OCI-LY3 (cell line): ENCODE measurements around the gene PTX4.

ENCODE experiments used
- H2AFZ ChIP-seq: fragments of 200-600, 300-600 bp; shearing (Covaris generic); 2 replicates; pipeline ENCODE4 v1.6.0; 2014; ENCODE audit warnings: antibody characterized with exemption, low read depth, low read length
- H3K27ac ChIP-seq: fragments of 200-600, 300-600 bp; sonication (generic); 2 replicates; pipeline ENCODE4 v1.5.1; 2014; ENCODE audit warnings: mild to moderate bottlenecking, low read length, moderate library complexity, mixed read lengths
- H3K27me3 ChIP-seq: fragments of 200-600, 300-600 bp; sonication (generic); 2 replicates; pipeline ENCODE4 v1.6.1; 2014; ENCODE audit warnings: low read depth, low read length, mixed read lengths
- H3K36me3 ChIP-seq: fragments of 200-600, 300-600 bp; sonication (generic); replicated peaks from 2 replicates; pipeline ENCODE3; 2014; ENCODE audit warnings: low read depth, low read length, mixed read lengths
- H3K4me1 ChIP-seq: fragments of 300-600, 200-600 bp; sonication (generic); 2 replicates; pipeline ENCODE4 v1.6.1; 2014; ENCODE audit warnings: low read length, mixed read lengths
- H3K4me2 ChIP-seq: fragments of 200-600, 300-600 bp; sonication (generic); 2 replicates; pipeline ENCODE4 v1.6.1; 2014; ENCODE audit warnings: low read length, mixed read lengths
- H3K4me3 ChIP-seq: fragments of 300-600, 200-600 bp; sonication (generic); 2 replicates; pipeline ENCODE4 v1.5.1; 2014; ENCODE audit warnings: antibody characterized with exemption, mild to moderate bottlenecking, low read length, moderate library complexity
- H3K79me2 ChIP-seq: fragments of 300-600, 200-600 bp; shearing (Covaris generic); 2 replicates; pipeline ENCODE4 v1.6.1; 2014; ENCODE audit warnings: mild to moderate bottlenecking, low read length, mixed read lengths
- H3K9ac ChIP-seq: fragments of 300-600, 200-600 bp; shearing (Covaris generic); 2 replicates; pipeline ENCODE4 v1.6.0; 2014; ENCODE audit warnings: mild to moderate bottlenecking, low read length, moderate library complexity
- H3K9me3 ChIP-seq: fragments of 200-600, 300-600 bp; shearing (Covaris generic); 2 replicates; pipeline ENCODE4 v1.6.1; 2014; ENCODE audit warnings: low read length, mixed read lengths; ENCODE audit not compliant: insufficient read depth
- H4K20me1 ChIP-seq: fragments of 200-600, 300-600 bp; sonication (generic); 2 replicates; pipeline ENCODE4 v1.6.1; 2016; ENCODE audit warnings: low read length, mixed read lengths; ENCODE audit not compliant: insufficient read depth
- EZH2phosphoT487 ChIP-seq: fragments of 200-600 bp; shearing (Covaris generic); IDR thresholded peaks from 2 replicates; pipeline ENCODE4 v1.6.1; 2018; ENCODE audit warnings: antibody characterized with exemption, mixed run types, low read depth
- TF ChIP-seq, protein P1 (sequence below): fragments of 200-600, 300-600 bp; sonication (generic); IDR thresholded peaks from 2 replicates; pipeline ENCODE4 v1.5.1; 2014; ENCODE audit warnings: antibody characterized with exemption, low read length, low read depth

The PTX4 gene

DNA sequence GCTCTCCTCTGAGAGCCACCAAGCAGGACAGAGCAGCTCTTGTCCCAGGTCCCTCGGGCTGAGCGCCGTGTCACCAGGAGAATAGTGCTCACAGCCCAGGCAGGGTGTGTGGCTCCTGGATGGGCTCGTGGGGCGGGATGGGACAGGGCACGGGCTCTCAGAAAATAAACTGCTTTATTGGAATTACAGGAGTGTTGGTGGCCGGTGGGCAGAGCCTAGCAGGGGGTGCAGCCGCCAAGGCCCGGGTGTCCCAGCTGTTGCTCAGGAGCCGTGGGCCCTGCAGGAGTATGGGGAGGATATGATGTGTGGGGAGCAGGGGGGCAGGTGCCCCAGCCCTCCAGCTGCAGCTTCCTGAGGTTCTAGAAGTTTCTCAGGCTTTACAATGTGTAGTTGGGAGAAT is 21.5 kb upstream of the PTX4 start:
- Histone ChIP-seq H3K27me3 (no peaks in the 10 kb centered on the region), H3K36me3 (peaks cover 16% of the 10 kb centered on the region), H3K27ac (no peak overlapping the region)

GRCh38 chr16:1509307-1510221 is 20.8 kb upstream of the PTX4 start:
- no peaks in the 10 kb centered on the region for H3K9me3 ChIP-seq
- no peak overlapping the region for H2AFZ ChIP-seq
- no peak overlapping the region for H3K4me2 ChIP-seq
- no peak overlapping the region for H3K4me3 ChIP-seq
- peaks cover 16% of the 10 kb centered on the region for H3K36me3 ChIP-seq
- no peaks in the 10 kb centered on the region for H4K20me1 ChIP-seq
- H3K4me1 ChIP-seq, result no peaks in the 10 kb centered on the region
- H3K27ac ChIP-seq, result no peak overlapping the region
- no peak overlapping the region for H3K9ac ChIP-seq
- no peaks in the 10 kb centered on the region for H3K27me3 ChIP-seq
- H3K79me2 ChIP-seq, result no peaks in the 10 kb centered on the region
- TF ChIP-seq, protein P1, sequence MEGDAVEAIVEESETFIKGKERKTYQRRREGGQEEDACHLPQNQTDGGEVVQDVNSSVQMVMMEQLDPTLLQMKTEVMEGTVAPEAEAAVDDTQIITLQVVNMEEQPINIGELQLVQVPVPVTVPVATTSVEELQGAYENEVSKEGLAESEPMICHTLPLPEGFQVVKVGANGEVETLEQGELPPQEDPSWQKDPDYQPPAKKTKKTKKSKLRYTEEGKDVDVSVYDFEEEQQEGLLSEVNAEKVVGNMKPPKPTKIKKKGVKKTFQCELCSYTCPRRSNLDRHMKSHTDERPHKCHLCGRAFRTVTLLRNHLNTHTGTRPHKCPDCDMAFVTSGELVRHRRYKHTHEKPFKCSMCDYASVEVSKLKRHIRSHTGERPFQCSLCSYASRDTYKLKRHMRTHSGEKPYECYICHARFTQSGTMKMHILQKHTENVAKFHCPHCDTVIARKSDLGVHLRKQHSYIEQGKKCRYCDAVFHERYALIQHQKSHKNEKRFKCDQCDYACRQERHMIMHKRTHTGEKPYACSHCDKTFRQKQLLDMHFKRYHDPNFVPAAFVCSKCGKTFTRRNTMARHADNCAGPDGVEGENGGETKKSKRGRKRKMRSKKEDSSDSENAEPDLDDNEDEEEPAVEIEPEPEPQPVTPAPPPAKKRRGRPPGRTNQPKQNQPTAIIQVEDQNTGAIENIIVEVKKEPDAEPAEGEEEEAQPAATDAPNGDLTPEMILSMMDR, result no peak
- TF ChIP-seq EZH2phosphoT487, result no peak

More for the DNA sequence above, 21.5 kb upstream of the PTX4 start:
- H3K4me2 ChIP-seq, result no peak overlapping the region
- H3K79me2 ChIP-seq, result no peaks in the 10 kb centered on the region
- TF ChIP-seq, protein P1, result no peak
- TF ChIP-seq EZH2phosphoT487, result no peak
- no peaks in the 10 kb centered on the region for H4K20me1 ChIP-seq
- no peaks in the 10 kb centered on the region for H3K9me3 ChIP-seq
- H3K9ac ChIP-seq, result no peak overlapping the region
- H3K4me1 ChIP-seq, result no peaks in the 10 kb centered on the region
- no peak overlapping the region for H2AFZ ChIP-seq
- H3K4me3 ChIP-seq, result no peak overlapping the region

DNA sequence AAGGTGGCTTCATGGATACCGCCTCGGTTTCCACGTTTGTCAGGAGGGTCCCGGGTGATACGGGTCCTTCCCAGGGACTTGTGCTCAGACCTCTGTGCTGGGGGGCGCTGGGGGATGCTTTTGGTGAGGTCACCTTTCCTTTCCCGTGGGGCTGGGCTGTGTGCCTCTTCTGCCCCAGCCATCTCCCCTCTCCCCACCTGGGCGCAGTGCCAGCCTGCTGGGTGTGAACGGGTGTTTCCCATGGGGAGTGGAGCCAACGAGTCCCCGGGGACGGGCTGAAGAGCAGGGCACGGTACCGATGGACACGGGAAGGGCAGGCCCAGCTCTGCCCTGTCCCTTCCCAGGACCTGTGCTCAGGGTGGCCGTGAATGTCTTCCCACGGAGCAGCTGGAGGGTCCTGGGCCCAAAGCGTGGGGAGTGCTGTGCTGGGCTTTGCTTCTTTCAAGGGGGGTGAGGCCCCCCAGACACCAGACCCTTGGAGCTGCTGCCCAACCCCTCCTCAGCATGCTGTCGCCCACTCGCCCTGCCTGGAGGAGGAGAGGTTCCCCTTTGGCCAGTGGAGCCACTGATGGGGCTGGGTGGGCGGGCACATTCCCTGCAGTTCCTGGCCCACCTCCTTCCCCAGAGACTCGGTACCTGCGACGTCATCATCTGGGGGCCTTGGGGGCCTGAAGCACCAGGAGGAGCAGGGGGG is 19.9 kb upstream of the PTX4 start:
- H3K27me3 ChIP-seq, result no peaks in the 10 kb centered on the region
- H3K9ac ChIP-seq, result no peak overlapping the region
- H3K27ac ChIP-seq, result no peak overlapping the region
- H3K4me2 ChIP-seq, result no peak overlapping the region
- no peak overlapping the region for H2AFZ ChIP-seq
- no peaks in the 10 kb centered on the region for H3K79me2 ChIP-seq
- H3K9me3 ChIP-seq, result no peaks in the 10 kb centered on the region
- H4K20me1 ChIP-seq, result no peaks in the 10 kb centered on the region
- no peaks in the 10 kb centered on the region for H3K4me1 ChIP-seq
- peaks cover 16% of the 10 kb centered on the region for H3K36me3 ChIP-seq
- no peak for TF ChIP-seq EZH2phosphoT487
- TF ChIP-seq, protein P1, result no peak
- no peak overlapping the region for H3K4me3 ChIP-seq

- H3K27ac ChIP-seq, result no peak overlapping the region
- H3K4me2 ChIP-seq, result no peak overlapping the region
- TF ChIP-seq, protein P1, result no peak
- TF ChIP-seq EZH2phosphoT487, result no peak
- H3K4me3 ChIP-seq, result no peak overlapping the region
- H3K9ac ChIP-seq, result no peak overlapping the region
- no peaks in the 10 kb centered on the region for H3K4me1 ChIP-seq
- H3K36me3 ChIP-seq, result peaks cover 29% of the 10 kb centered on the region
- H3K79me2 ChIP-seq, result no peaks in the 10 kb centered on the region
- no peak overlapping the region for H2AFZ ChIP-seq
- no peaks in the 10 kb centered on the region for H4K20me1 ChIP-seq
- H3K9me3 ChIP-seq, result no peaks in the 10 kb centered on the region
- no peaks in the 10 kb centered on the region for H3K27me3 ChIP-seq
Measured at GRCh38 chr16:1506494-1507213, 17.9 kb upstream of the PTX4 start.
